Measurements from ENCODE around the gene RFX2. TPM values are rescaled to one million over a fixed set of nuclear protein-coding genes. Genes with fewer than 3 reads are reported as not detected.

Gene RFX2
- total RNA-seq, 1 donor from 2014 or later, result 6.2 TPM

GRCh38 chr19:6090634-6091033 lies 19.7 kb downstream of the RFX2 start:
- H3K9me3 Mint-ChIP-seq, result peaks cover 4% of the 10 kb centered on the region
- no peak overlapping the region for H2AFZ ChIP-seq (replicated peaks)
- peaks cover 30% of the 10 kb centered on the region for H3K4me1 ChIP-seq
- H3K27ac ChIP-seq, result no peak overlapping the region
- TF ChIP-seq EZH2phosphoT487 (IDR thresholded peaks at IDR 0.05), result no peak
- no peak for TF ChIP-seq CTCF (IDR thresholded peaks at IDR 0.05)
- TF ChIP-seq EZH2 (IDR thresholded peaks at IDR 0.05), result no peak
- H3K9me3 ChIP-seq (ENCODE audit: low read depth), result no peaks in the 10 kb centered on the region
- H3K9ac ChIP-seq, result no peak overlapping the region
- no peaks in the 10 kb centered on the region for H4K20me1 ChIP-seq (ENCODE audit: low read depth)
- H3K36me3 ChIP-seq, result no peaks in the 10 kb centered on the region
- H3K36me3 Mint-ChIP-seq, result peaks cover 7% of the 10 kb centered on the region
- peaks cover 55% of the 10 kb centered on the region for H3K4me1 Mint-ChIP-seq
- no peak overlapping the region for H3K4me3 Mint-ChIP-seq
- H3K27ac Mint-ChIP-seq, result no peak overlapping the region
- no peak overlapping the region for H3K4me2 ChIP-seq
- peaks cover 37% of the 10 kb centered on the region for H3K27me3 ChIP-seq
- no peak for DNase-seq (ENCODE audit: low spot score)
- H3K4me3 ChIP-seq, result no peak overlapping the region
- H3F3A ChIP-seq (ENCODE audit: low read depth), result peaks cover 15% of the 10 kb centered on the region
- H3K79me2 ChIP-seq (ENCODE audit: low read depth), result no peaks in the 10 kb centered on the region
- peaks cover 6% of the 10 kb centered on the region for H3K27me3 Mint-ChIP-seq (ENCODE audit: insufficient read depth, low read depth)

GRCh38 chr19:6088602-6089049 lies 21.7 kb downstream of the RFX2 start:
- Histone ChIP-seq H3K9me3 (ENCODE audit: low read depth) (no peaks in the 10 kb centered on the region), H3K4me3 (no peak overlapping the region), H2AFZ (replicated peaks) (no peak overlapping the region), H3K27me3 (peaks cover 27% of the 10 kb centered on the region), H4K20me1 (ENCODE audit: low read depth) (no peaks in the 10 kb centered on the region), H3F3A (ENCODE audit: low read depth) (peaks cover 15% of the 10 kb centered on the region), H3K36me3 (no peaks in the 10 kb centered on the region), H3K4me2 (no peak overlapping the region), H3K79me2 (ENCODE audit: low read depth) (no peaks in the 10 kb centered on the region), H3K27ac (no peak overlapping the region), H3K4me1 (peaks cover 30% of the 10 kb centered on the region), H3K9ac (no peak overlapping the region)
- Mint-ChIP-seq H3K36me3 (peaks cover 7% of the 10 kb centered on the region), H3K27me3 (ENCODE audit: insufficient read depth, low read depth) (peaks cover 6% of the 10 kb centered on the region), H3K27ac (peak overlapping the region; percentile 98), H3K4me3 (peak overlapping the region; percentile 72), H3K4me1 (peaks cover 54% of the 10 kb centered on the region), H3K9me3 (peaks cover 4% of the 10 kb centered on the region)
- TF ChIP-seq EZH2 (IDR thresholded peaks at IDR 0.05) (no peak), CTCF (IDR thresholded peaks at IDR 0.05) (no peak), EZH2phosphoT487 (IDR thresholded peaks at IDR 0.05) (no peak)
- no peak for DNase-seq (ENCODE audit: low spot score)

GRCh38 chr19:6087074-6087571 lies 23.2 kb downstream of the RFX2 start:
- H3K4me1 Mint-ChIP-seq, result peaks cover 45% of the 10 kb centered on the region
- peaks cover 6% of the 10 kb centered on the region for H3K27me3 Mint-ChIP-seq (ENCODE audit: insufficient read depth, low read depth)
- Histone ChIP-seq H3K9me3 (ENCODE audit: low read depth) (no peaks in the 10 kb centered on the region), H3K36me3 (no peaks in the 10 kb centered on the region), H3K27ac (peak overlapping the region; percentile 23), H3K4me3 (peak overlapping the region; percentile 1), H4K20me1 (ENCODE audit: low read depth) (no peaks in the 10 kb centered on the region), H3K27me3 (peaks cover 12% of the 10 kb centered on the region), H3K4me2 (peak overlapping the region; percentile 46), H2AFZ (replicated peaks) (no peak overlapping the region), H3F3A (ENCODE audit: low read depth) (peaks cover 15% of the 10 kb centered on the region), H3K4me1 (peaks cover 24% of the 10 kb centered on the region), H3K79me2 (ENCODE audit: low read depth) (no peaks in the 10 kb centered on the region), H3K9ac (no peak overlapping the region)
- peaks cover 4% of the 10 kb centered on the region for H3K9me3 Mint-ChIP-seq
- peak; percentile 86 for DNase-seq (ENCODE audit: low spot score)
- H3K4me3 Mint-ChIP-seq, result peak overlapping the region; percentile 76
- H3K27ac Mint-ChIP-seq, result peak overlapping the region; percentile 99
- TF ChIP-seq EZH2phosphoT487 (IDR thresholded peaks at IDR 0.05) (no peak), CTCF (IDR thresholded peaks at IDR 0.05) (no peak), EZH2 (IDR thresholded peaks at IDR 0.05) (no peak)
- peaks cover 7% of the 10 kb centered on the region for H3K36me3 Mint-ChIP-seq
